Measurements from ENCODE around the gene DPP9.

DPP9 gene

GRCh38 chr19:4669723-4670480 lies 53.7 kb downstream of the DPP9 start, which contains the start of gene MYDGF:
MYDGF (minus strand) TSS chr19:4670342; CDS start chr19:4670334, 8 bp downstream.
- Mint-ChIP-seq H3K36me3 (ENCODE audit: insufficient read depth) (peaks cover 32% of the 10 kb centered on the region), H3K27me3 (no peaks in the 10 kb centered on the region), H3K27ac (ENCODE audit: low read depth) (peak within 1 kb of the TSS; percentile 77), H3K4me3 (peak within 1 kb of the TSS; percentile 88), H3K4me1 (peaks cover 16% of the 10 kb centered on the region), H3K9me3 (no peaks in the 10 kb centered on the region)
- ATAC-seq (replicated peaks; ENCODE audit: extremely low read depth, poor library complexity, severe bottlenecking): peak; percentile 99
- DNase-seq (ENCODE audit: low spot score in 2 of 2): peak; percentile 82 to 83

GRCh38 chr19:4664642-4665041 lies 59.0 kb downstream of the DPP9 start:
- Mint-ChIP-seq H3K27ac (ENCODE audit: low read depth) (no peak overlapping the region), H3K27me3 (no peaks in the 10 kb centered on the region), H3K36me3 (ENCODE audit: insufficient read depth) (peaks cover 45% of the 10 kb centered on the region), H3K4me3 (no peak overlapping the region), H3K9me3 (no peaks in the 10 kb centered on the region), H3K4me1 (peaks cover 21% of the 10 kb centered on the region)
- ATAC-seq (replicated peaks; ENCODE audit: extremely low read depth, poor library complexity, severe bottlenecking): no peak
- DNase-seq (ENCODE audit: low spot score in 2 of 2): no peak

- Mint-ChIP-seq H3K4me3 (no peak overlapping the region), H3K4me1 (peaks cover 5% of the 10 kb centered on the region), H3K27me3 (no peaks in the 10 kb centered on the region), H3K9me3 (no peaks in the 10 kb centered on the region), H3K36me3 (ENCODE audit: insufficient read depth) (peaks cover 40% of the 10 kb centered on the region), H3K27ac (ENCODE audit: low read depth) (peak overlapping the region; percentile 51)
- DNase-seq (ENCODE audit: low spot score in 2 of 2): no peak
- ATAC-seq (replicated peaks; ENCODE audit: extremely low read depth, poor library complexity, severe bottlenecking): no peak
Observed at GRCh38 chr19:4662812-4663211, 60.8 kb downstream of the DPP9 start.

- H3K4me1 Mint-ChIP-seq: peaks cover 5% of the 10 kb centered on the region
- H3K36me3 Mint-ChIP-seq (ENCODE audit: insufficient read depth): peaks cover 35% of the 10 kb centered on the region
- ATAC-seq (replicated peaks; ENCODE audit: extremely low read depth, poor library complexity, severe bottlenecking) (no peak), DNase-seq (ENCODE audit: low spot score in 2 of 2) (no peak)
- no peaks in the 10 kb centered on the region for H3K9me3 Mint-ChIP-seq
- H3K4me3 Mint-ChIP-seq: no peak overlapping the region
- H3K27me3 Mint-ChIP-seq: no peaks in the 10 kb centered on the region
- peak overlapping the region; percentile 51 for H3K27ac Mint-ChIP-seq (ENCODE audit: low read depth)
Observed at GRCh38 chr19:4662020-4662695, 61.5 kb downstream of the DPP9 start.

GRCh38 chr19:4660993-4661392 lies 62.6 kb downstream of the DPP9 start:
- Mint-ChIP-seq H3K27me3 (no peaks in the 10 kb centered on the region), H3K27ac (ENCODE audit: low read depth) (no peak overlapping the region), H3K36me3 (ENCODE audit: insufficient read depth) (peaks cover 35% of the 10 kb centered on the region), H3K4me3 (no peak overlapping the region), H3K4me1 (peaks cover 5% of the 10 kb centered on the region), H3K9me3 (no peaks in the 10 kb centered on the region)
- DNase-seq (ENCODE audit: low spot score in 2 of 2) (no peak), ATAC-seq (replicated peaks; ENCODE audit: extremely low read depth, poor library complexity, severe bottlenecking) (no peak)

- no peak overlapping the region for H3K4me3 Mint-ChIP-seq
- H3K36me3 Mint-ChIP-seq (ENCODE audit: insufficient read depth): peaks cover 36% of the 10 kb centered on the region
- H3K27me3 Mint-ChIP-seq: no peaks in the 10 kb centered on the region
- no peaks in the 10 kb centered on the region for H3K9me3 Mint-ChIP-seq
- ATAC-seq (replicated peaks; ENCODE audit: extremely low read depth, poor library complexity, severe bottlenecking) (no peak), DNase-seq (ENCODE audit: low spot score in 2 of 2) (no peak)
- peak overlapping the region; percentile 41 for H3K27ac Mint-ChIP-seq (ENCODE audit: low read depth)
- peaks cover 5% of the 10 kb centered on the region for H3K4me1 Mint-ChIP-seq
Observed at GRCh38 chr19:4660181-4660791, 63.4 kb downstream of the DPP9 start.

DNA sequence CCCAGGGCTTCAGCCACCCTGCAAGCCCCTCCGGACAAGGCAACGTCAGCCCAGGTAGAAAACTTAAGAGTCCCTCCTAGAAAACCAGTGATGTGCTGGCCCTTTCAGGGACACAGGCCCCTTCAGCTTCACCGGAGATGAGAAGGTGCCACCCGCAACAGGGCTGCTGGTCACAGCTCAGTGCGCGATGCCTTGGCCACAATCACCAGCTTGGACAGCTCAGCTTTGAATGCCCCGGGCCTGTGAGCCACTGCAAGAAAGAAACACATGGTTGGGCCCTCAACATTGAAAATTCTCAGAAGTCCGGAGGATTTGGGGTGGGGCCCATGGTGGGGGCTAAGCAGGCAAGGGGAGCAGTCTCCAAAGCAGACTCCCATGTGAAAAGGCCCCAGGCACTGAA lies 65.8 kb downstream of the DPP9 start:
- Mint-ChIP-seq H3K36me3 (ENCODE audit: insufficient read depth) (peaks cover 34% of the 10 kb centered on the region), H3K27me3 (no peaks in the 10 kb centered on the region), H3K9me3 (no peaks in the 10 kb centered on the region), H3K4me1 (peaks cover 5% of the 10 kb centered on the region), H3K4me3 (no peak overlapping the region), H3K27ac (ENCODE audit: low read depth) (peak overlapping the region; percentile 81)
- ATAC-seq (replicated peaks; ENCODE audit: extremely low read depth, poor library complexity, severe bottlenecking) (no peak), DNase-seq (ENCODE audit: low spot score in 2 of 2) (no peak)

GRCh38 chr19:4657262-4657661 lies 66.4 kb downstream of the DPP9 start:
- no peaks in the 10 kb centered on the region for H3K9me3 Mint-ChIP-seq
- H3K27ac Mint-ChIP-seq (ENCODE audit: low read depth): no peak overlapping the region
- peaks cover 5% of the 10 kb centered on the region for H3K4me1 Mint-ChIP-seq
- peaks cover 34% of the 10 kb centered on the region for H3K36me3 Mint-ChIP-seq (ENCODE audit: insufficient read depth)
- no peak for DNase-seq (ENCODE audit: low spot score in 2 of 2)
- no peak overlapping the region for H3K4me3 Mint-ChIP-seq
- no peaks in the 10 kb centered on the region for H3K27me3 Mint-ChIP-seq
- no peak for ATAC-seq (replicated peaks; ENCODE audit: extremely low read depth, poor library complexity, severe bottlenecking)

DNA sequence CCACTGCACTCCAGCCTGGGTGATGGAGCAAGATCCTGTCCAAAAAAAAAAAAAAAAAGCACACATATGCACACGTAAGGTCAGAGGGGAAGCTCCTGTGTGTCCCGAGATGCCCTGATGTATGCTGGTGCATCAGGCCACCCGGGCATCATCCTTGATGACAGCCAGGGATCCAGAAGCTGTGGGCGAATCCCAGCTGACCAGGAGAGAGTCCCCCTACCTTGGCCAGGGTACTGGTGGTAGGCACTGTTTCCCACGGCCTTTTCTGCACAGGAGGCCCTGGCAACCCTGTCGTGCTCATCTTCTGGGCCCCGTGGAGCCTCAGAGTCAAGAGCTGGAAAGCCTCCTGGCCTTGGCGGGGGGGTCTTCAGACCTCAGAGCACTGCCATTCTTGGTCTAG lies 67.5 kb downstream of the DPP9 start:
- H3K4me1 Mint-ChIP-seq: peaks cover 1% of the 10 kb centered on the region
- DNase-seq (ENCODE audit: low spot score in 2 of 2): no peak
- peak overlapping the region; percentile 32 for H3K27ac Mint-ChIP-seq (ENCODE audit: low read depth)
- H3K36me3 Mint-ChIP-seq (ENCODE audit: insufficient read depth): peaks cover 26% of the 10 kb centered on the region
- no peak for ATAC-seq (replicated peaks; ENCODE audit: extremely low read depth, poor library complexity, severe bottlenecking)
- no peak overlapping the region for H3K4me3 Mint-ChIP-seq
- H3K27me3 Mint-ChIP-seq: no peaks in the 10 kb centered on the region
- H3K9me3 Mint-ChIP-seq: no peaks in the 10 kb centered on the region

GRCh38 chr19:4654437-4655361 lies 68.9 kb downstream of the DPP9 start:
- Mint-ChIP-seq H3K4me1 (no peaks in the 10 kb centered on the region), H3K9me3 (no peaks in the 10 kb centered on the region), H3K36me3 (ENCODE audit: insufficient read depth) (peaks cover 25% of the 10 kb centered on the region), H3K4me3 (no peak overlapping the region), H3K27me3 (no peaks in the 10 kb centered on the region), H3K27ac (ENCODE audit: low read depth) (no peak overlapping the region)
- DNase-seq (ENCODE audit: low spot score in 2 of 2) (no peak), ATAC-seq (replicated peaks; ENCODE audit: extremely low read depth, poor library complexity, severe bottlenecking) (no peak)

GRCh38 chr19:4653793-4654436 lies 69.7 kb downstream of the DPP9 start:
- H3K36me3 Mint-ChIP-seq (ENCODE audit: insufficient read depth): peaks cover 26% of the 10 kb centered on the region
- H3K4me1 Mint-ChIP-seq: no peaks in the 10 kb centered on the region
- DNase-seq (ENCODE audit: low spot score in 2 of 2) (no peak), ATAC-seq (replicated peaks; ENCODE audit: extremely low read depth, poor library complexity, severe bottlenecking) (no peak)
- no peaks in the 10 kb centered on the region for H3K27me3 Mint-ChIP-seq
- H3K4me3 Mint-ChIP-seq: no peak overlapping the region
- peak overlapping the region; percentile 32 for H3K27ac Mint-ChIP-seq (ENCODE audit: low read depth)
- H3K9me3 Mint-ChIP-seq: no peaks in the 10 kb centered on the region

- Mint-ChIP-seq H3K4me3 (no peak overlapping the region), H3K36me3 (ENCODE audit: insufficient read depth) (peaks cover 27% of the 10 kb centered on the region), H3K27ac (ENCODE audit: low read depth) (no peak overlapping the region), H3K9me3 (no peaks in the 10 kb centered on the region), H3K4me1 (no peaks in the 10 kb centered on the region), H3K27me3 (no peaks in the 10 kb centered on the region)
- DNase-seq (ENCODE audit: low spot score in 2 of 2) (no peak), ATAC-seq (replicated peaks; ENCODE audit: extremely low read depth, poor library complexity, severe bottlenecking) (no peak)
Observed at GRCh38 chr19:4652075-4652474, 71.6 kb downstream of the DPP9 start.

Data from central memory CD8-positive, alpha-beta T cell (primary cell).